HepG2 (cell line): ENCODE measurements around the gene NAP1L1. TPM values are rescaled to one million over a fixed set of nuclear protein-coding genes. Genes with fewer than 3 reads are reported as not detected.

Experiments used
- ARID5B ChIP-seq: IDR thresholded peaks from 2 replicates; pipeline ENCODE4 v1.4.0; 2020; ENCODE audit warnings: mild to moderate bottlenecking, missing genetic modification reagents
- HNRNPK ChIP-seq: fragments of 200-400 bp; formaldehyde crosslinking; IDR thresholded peaks from 2 replicates; pipeline ENCODE4 v1.6.1; 2018; ENCODE audit warnings: low read length, low read depth, moderate library complexity, mild to moderate bottlenecking; ENCODE audit not compliant: poor library complexity, severe bottlenecking
- HOXA5 ChIP-seq: sonication (generic); formaldehyde crosslinking; IDR thresholded peaks from 2 replicates; pipeline ENCODE4 v1.4.0; 2020; ENCODE audit warnings: missing genetic modification reagents
- MBD4 ChIP-seq: IDR thresholded peaks from 2 replicates; pipeline ENCODE4 v1.6.1; 2012; ENCODE audit warnings: low read length, inconsistent platforms, borderline replicate concordance
- MEIS2 ChIP-seq: sonication (generic); formaldehyde crosslinking; IDR thresholded peaks from 2 replicates; pipeline ENCODE4 v1.9.0; 2021; ENCODE audit warnings: mild to moderate bottlenecking, missing genetic modification reagents
- MXD1 ChIP-seq: sonication (generic); formaldehyde crosslinking; IDR thresholded peaks from 2 replicates; pipeline ENCODE4 v1.4.0; 2020; ENCODE audit warnings: mild to moderate bottlenecking, missing genetic modification reagents
- POLR2A ChIP-seq, 2 experiments: IDR thresholded peaks; 2 replicates each; pipeline ENCODE4 v1.6.1; 2011; ENCODE audit warnings: low read depth in 2 of 2, low read length in 2 of 2, mild to moderate bottlenecking in 1 of 2, moderate library complexity in 1 of 2; ENCODE audit not compliant: insufficient read depth in 1 of 2
- RARA ChIP-seq: IDR thresholded peaks from 2 replicates; pipeline ENCODE4 v1.6.1; 2016; ENCODE audit warnings: missing genetic modification reagents, missing compliant biosample characterization
- SIN3A ChIP-seq: IDR thresholded peaks from 2 replicates; pipeline ENCODE4 v1.6.1; 2011; ENCODE audit warnings: low read depth, mild to moderate bottlenecking, control low read depth, low read length, borderline replicate concordance
- ZEB1 ChIP-seq: IDR thresholded peaks from 2 replicates; pipeline ENCODE4 v1.6.1; 2012; ENCODE audit warnings: mild to moderate bottlenecking, low read depth, inconsistent platforms; ENCODE audit not compliant: insufficient replicate concordance
- ZNF256 ChIP-seq: sonication (generic); formaldehyde crosslinking; conservative IDR thresholded peaks from 2 replicates; pipeline ENCODE4 v1.4.0; 2020; ENCODE audit warnings: missing genetic modification reagents
- ZNF282 ChIP-seq: fragments of 450-650 bp; IDR thresholded peaks from 2 replicates; pipeline ENCODE4 v1.6.1; 2018; ENCODE audit not compliant: partially characterized antibody
- ZNF292 ChIP-seq: sonication (generic); formaldehyde crosslinking; IDR thresholded peaks from 2 replicates; pipeline ENCODE4 v1.8.1; 2022; ENCODE audit warnings: mild to moderate bottlenecking, low read depth, missing genetic modification reagents, borderline replicate concordance
- ZNF44 ChIP-seq: sonication (generic); formaldehyde crosslinking; IDR thresholded peaks from 2 replicates; pipeline ENCODE4 v1.5.1; 2020; ENCODE audit warnings: mild to moderate bottlenecking, missing genetic modification reagents
- ZNF460 ChIP-seq: sonication (generic); formaldehyde crosslinking; IDR thresholded peaks from 2 replicates; pipeline ENCODE4 v1.5.1; 2020; ENCODE audit warnings: missing genetic modification reagents, mild to moderate bottlenecking, borderline replicate concordance
- ZNF496 ChIP-seq: sonication (generic); formaldehyde crosslinking; IDR thresholded peaks from 2 replicates; pipeline ENCODE4 v1.8.1; 2023; ENCODE audit warnings: mild to moderate bottlenecking, moderate library complexity, missing genetic modification reagents; ENCODE audit not compliant: insufficient replicate concordance
- ZSCAN9 ChIP-seq: IDR thresholded peaks from 2 replicates; pipeline ENCODE4 v1.6.1; 2016; ENCODE audit warnings: borderline replicate concordance
- polyA plus RNA-seq, 8 experiments: library from polyadenylated mRNA; depleted of rRNA in 3 of 8; stranded (reverse) in 7 of 8; unstranded in 1 of 8; fragments of >200 nt; fragmentation: Illumina TruSeq in 4 of 8; extraction: Trizol in 4 of 8; gene quantifications; 2 replicates each; pipeline versions ENCODE4 v1.2.1 to v1.2.3, GENCODE V29; 2011 to 2016; ENCODE audit warnings: low read depth in 4 of 8, missing spikeins in 1 of 8, mixed read lengths in 1 of 8; ENCODE audit not compliant: insufficient read depth in 1 of 8
- total RNA-seq, 5 experiments: library from RNA; depleted of rRNA; stranded (reverse); fragments of >200 nt; fragmentation: Illumina TruSeq; extraction: Trizol; gene quantifications; 2 replicates each; pipeline ENCODE4 v1.2.3, GENCODE V29; 2016; ENCODE audit warnings: low read depth in 1 of 5
- TF ChIP-seq, protein P1 (sequence below): IDR thresholded peaks from 2 replicates; pipeline ENCODE4 v1.6.1; 2016; ENCODE audit warnings: low read depth, missing genetic modification reagents, missing compliant biosample characterization
- TF ChIP-seq, protein P2 (sequence below): IDR thresholded peaks from 2 replicates; pipeline ENCODE4 v1.6.1; 2016; ENCODE audit warnings: mild to moderate bottlenecking

NAP1L1 gene
- total and polyA plus RNA-seq, 2 of the 13 experiments (the other 11 are each of a cell fraction or from before 2014, with no cell fraction given): 207 to 309 TPM

DNA sequence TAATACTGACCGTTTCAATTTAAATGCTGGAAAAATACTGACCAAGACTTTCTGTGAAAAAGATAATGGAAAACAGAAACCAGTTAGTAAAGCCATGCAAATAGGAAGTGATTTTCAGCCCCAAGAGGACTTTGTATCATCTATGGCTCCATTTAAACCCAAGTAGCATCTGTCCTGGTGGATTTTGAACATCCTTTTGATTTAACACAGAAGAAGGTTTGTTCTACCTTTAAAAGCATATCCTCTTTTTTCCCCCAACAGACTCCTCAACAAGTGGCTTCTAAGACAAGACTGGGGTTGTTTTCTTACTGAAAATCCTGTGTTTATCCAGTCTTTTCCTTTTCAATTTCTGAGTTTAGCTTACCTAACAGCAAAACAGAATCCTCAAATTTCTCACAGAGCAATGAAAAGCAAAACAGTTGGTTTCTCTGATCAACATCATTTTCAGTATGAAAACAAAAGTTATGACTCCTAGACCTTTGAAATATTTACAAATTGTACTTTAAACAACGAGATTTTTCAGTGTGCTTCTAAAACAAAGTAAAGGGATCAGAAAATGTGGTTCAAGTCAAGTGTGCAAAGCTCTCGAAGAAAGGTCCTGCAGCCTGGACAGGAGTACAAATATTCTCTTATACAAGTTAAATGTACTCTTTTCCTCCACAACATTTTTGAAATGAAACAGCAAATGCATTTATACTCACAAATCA lies 55.8 kb downstream of the NAP1L1 start (continued):
- TF ChIP-seq ZNF292 (no peak), ZEB1 (no peak), ARID5B (peak; percentile 15; the same call in 1 of the 2 replicates), ZNF460 (no peak), ZNF256 (CRISPR knock-in tag) (no peak), ZNF496 (CRISPR knock-in tag) (no peak), ZNF282 (no peak), MEIS2 (CRISPR knock-in tag) (no peak), ZSCAN9 (CRISPR knock-in tag) (peak; percentile 29; the same call in 1 of the 2 replicates), SIN3A (no peak), HNRNPK (no peak), MXD1 (CRISPR knock-in tag) (no peak), RARA (no peak), MBD4 (no peak; the same call in none of the 2 replicates), POLR2A (IDR thresholded peaks at IDR 0.05; ENCODE audit: insufficient read depth in 1 of 2, low read depth in 2 of 2, low read length in 2 of 2) (peak in 1 of 2 experiments; percentile 8; a peak in 2 of 4 replicates), ZNF44 (CRISPR knock-in tag) (no peak), HOXA5 (CRISPR knock-in tag) (no peak)
- TF ChIP-seq, protein P1, sequence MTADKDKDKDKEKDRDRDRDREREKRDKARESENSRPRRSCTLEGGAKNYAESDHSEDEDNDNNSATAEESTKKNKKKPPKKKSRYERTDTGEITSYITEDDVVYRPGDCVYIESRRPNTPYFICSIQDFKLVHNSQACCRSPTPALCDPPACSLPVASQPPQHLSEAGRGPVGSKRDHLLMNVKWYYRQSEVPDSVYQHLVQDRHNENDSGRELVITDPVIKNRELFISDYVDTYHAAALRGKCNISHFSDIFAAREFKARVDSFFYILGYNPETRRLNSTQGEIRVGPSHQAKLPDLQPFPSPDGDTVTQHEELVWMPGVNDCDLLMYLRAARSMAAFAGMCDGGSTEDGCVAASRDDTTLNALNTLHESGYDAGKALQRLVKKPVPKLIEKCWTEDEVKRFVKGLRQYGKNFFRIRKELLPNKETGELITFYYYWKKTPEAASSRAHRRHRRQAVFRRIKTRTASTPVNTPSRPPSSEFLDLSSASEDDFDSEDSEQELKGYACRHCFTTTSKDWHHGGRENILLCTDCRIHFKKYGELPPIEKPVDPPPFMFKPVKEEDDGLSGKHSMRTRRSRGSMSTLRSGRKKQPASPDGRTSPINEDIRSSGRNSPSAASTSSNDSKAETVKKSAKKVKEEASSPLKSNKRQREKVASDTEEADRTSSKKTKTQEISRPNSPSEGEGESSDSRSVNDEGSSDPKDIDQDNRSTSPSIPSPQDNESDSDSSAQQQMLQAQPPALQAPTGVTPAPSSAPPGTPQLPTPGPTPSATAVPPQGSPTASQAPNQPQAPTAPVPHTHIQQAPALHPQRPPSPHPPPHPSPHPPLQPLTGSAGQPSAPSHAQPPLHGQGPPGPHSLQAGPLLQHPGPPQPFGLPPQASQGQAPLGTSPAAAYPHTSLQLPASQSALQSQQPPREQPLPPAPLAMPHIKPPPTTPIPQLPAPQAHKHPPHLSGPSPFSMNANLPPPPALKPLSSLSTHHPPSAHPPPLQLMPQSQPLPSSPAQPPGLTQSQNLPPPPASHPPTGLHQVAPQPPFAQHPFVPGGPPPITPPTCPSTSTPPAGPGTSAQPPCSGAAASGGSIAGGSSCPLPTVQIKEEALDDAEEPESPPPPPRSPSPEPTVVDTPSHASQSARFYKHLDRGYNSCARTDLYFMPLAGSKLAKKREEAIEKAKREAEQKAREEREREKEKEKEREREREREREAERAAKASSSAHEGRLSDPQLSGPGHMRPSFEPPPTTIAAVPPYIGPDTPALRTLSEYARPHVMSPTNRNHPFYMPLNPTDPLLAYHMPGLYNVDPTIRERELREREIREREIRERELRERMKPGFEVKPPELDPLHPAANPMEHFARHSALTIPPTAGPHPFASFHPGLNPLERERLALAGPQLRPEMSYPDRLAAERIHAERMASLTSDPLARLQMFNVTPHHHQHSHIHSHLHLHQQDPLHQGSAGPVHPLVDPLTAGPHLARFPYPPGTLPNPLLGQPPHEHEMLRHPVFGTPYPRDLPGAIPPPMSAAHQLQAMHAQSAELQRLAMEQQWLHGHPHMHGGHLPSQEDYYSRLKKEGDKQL: no peak
- TF ChIP-seq, protein P2, sequence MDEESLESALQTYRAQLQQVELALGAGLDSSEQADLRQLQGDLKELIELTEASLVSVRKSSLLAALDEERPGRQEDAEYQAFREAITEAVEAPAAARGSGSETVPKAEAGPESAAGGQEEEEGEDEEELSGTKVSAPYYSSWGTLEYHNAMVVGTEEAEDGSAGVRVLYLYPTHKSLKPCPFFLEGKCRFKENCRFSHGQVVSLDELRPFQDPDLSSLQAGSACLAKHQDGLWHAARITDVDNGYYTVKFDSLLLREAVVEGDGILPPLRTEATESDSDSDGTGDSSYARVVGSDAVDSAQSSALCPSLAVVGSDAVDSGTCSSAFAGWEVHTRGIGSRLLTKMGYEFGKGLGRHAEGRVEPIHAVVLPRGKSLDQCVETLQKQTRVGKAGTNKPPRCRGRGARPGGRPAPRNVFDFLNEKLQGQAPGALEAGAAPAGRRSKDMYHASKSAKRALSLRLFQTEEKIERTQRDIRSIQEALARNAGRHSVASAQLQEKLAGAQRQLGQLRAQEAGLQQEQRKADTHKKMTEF (CRISPR knock-in tag): peak; percentile 14; the same call in 1 of the 2 replicates
